HG02678 (cell line): ENCODE data around the gene MT1X.
A peak's percentile ranks its signal among the peaks of the same experiment; 100 is the strongest.

ENCODE experiments used
- ATAC-seq: cut with Tn5 transposase; IDR thresholded peaks from one replicate; pipeline ENCODE4 v1.9.1; 2021; ENCODE audit warnings: mild to moderate bottlenecking, moderate library complexity; ENCODE audit not compliant: unreplicated experiment

Gene MT1X

DNA sequence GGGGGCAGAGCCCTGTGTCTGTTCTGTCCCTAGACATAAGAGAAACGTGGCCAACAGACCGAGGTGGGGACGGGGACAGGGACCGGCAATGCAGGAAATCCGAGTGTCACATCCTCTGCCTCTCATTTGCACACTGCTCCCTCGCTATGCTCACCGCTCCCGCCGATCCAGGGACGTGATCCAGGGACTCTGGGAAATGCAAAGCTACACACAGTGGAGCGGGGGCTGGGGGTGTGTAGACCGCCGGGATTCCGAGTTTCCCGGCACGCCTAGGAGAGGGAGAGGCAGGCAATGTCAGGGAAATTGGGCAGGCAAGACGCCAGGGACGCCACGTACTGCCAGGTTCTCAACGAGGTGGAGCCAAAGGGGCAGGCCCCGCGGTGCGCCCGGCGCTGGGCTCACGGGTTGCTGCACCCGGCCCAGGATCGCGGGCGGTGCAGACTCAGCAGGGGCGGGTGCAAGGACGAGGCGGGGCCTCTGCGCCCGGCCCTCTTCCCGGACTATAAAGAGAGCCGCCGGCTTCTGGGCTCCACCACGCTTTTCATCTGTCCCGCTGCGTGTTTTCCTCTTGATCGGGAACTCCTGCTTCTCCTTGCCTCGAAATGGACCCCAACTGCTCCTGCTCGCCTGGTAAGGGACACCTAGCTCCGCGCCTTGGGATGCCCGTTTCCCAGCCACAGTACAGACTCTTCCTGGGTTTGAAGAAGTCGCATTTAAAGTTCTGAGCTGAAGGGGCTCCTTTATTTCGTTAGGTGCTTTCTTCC, at the start of gene MT1X:
TSS of gene MT1X (plus strand) at position 532 of the 764 bp plus-strand sequence. CDS start at position 603, 71 bp downstream.
- peak; percentile 99 for ATAC-seq

- no peak for ATAC-seq
These were observed 49.4 kb upstream of the MT1X start for GRCh38 chr16:56632848-56633365.

- ATAC-seq = no peak
These were observed 48.7 kb upstream of the MT1X start for GRCh38 chr16:56633535-56633934.

DNA sequence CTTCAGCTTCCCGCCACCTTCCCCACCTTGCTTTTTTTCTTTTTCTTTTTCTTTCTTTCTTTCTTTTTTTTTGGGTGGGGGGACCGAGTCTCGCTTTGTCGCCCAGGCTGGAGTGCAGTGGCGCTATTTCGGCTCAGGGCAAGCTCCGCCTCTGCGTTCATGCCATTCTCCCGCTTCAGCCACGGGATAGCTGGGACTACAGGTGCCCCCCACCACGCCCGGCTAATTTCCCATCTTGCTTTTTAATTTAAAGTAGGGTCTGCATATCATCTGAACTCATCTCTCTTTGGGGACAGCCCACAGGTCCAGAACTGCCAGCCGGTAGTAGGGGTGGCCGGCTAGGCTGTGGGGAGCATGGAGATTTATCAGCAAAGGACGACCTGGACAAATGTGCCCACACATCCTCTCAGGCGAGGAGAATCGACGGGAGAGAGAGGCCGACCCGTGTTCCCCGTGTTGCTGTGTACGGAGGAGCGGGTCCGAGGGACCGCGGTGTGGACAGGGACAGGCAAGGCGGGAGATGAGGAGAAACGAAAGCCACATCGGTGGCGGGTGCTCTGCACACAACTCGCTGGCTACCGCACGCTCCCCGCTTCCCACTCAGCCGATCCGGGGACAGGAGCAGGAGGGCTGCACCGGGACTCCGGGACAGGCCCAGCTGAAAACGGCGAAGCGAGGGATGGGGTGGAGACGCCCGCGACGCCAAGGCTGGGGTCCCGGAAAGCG, 47.4 kb upstream of the MT1X start:
- no peak for ATAC-seq

DNA sequence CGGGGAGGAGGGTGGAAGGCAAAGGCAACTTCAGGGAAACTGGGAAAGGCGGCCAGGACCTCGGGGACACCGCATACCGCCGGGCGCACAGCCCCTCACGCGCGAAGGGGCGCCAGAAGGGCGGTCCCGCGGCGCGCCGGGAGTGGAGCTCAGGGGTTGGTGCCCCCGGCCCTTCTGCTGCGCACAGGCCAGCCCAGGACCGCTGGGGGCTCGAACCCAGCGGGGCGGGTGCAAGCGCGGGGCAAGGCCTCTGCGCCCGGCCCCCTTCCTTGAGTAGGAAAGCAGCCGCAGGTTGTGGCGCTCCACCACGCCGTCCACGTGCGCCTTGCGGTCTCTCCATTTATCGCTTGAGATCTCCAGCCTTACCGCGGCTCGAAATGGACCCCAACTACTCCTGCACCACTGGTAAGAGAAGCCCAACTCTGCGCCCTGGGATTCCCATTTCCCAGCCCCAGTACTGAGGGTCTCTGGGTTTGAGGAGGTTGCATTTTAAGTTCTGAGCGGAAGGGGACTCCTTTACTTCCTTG, 46.8 kb upstream of the MT1X start:
- ATAC-seq = no peak

DNA sequence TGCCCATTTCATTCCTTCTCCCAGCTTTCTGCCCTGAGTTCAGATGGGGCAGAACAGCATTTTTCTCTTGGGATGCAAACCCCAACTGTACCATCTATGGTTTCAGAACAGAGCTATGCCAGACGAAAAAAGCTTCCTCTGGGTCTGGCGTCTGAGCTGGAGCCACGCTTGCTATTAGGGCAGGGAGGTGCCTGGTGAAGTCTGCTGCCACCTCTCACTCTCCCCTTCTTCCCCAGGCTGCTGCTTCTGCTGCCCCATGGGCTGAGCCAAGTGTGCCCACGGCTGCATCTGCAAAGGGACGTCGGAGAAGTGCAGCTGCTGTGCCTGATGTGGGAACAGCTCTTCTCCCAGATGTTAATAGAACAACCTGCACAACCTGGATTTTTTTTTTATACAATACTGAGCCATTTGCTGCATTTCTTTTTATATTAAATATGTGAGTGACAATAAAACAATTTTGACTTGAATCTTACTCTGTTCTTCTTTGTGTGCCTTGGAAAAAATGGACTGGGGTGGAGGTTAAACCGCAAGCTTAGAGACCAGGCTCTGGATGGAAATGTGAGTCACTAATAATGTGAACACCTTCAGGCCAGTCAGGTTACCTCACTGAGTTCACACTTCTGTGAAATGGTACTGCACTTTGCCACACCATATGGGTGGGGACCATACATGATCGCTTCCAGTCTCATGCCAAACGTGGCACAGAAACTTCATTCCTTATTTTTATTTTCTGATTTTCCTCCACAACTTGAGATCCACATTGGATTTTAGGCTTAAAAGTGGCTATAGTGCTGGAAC, 45.5 kb upstream of the MT1X start:
- ATAC-seq = no peak

- ATAC-seq = no peak
These were observed 44.2 kb upstream of the MT1X start, which contains the start of gene MT1A for GRCh38 chr16:56637814-56638750. TSS of gene MT1A (plus strand) at chr16:56638666. CDS start at chr16:56638739, 73 bp downstream.

DNA sequence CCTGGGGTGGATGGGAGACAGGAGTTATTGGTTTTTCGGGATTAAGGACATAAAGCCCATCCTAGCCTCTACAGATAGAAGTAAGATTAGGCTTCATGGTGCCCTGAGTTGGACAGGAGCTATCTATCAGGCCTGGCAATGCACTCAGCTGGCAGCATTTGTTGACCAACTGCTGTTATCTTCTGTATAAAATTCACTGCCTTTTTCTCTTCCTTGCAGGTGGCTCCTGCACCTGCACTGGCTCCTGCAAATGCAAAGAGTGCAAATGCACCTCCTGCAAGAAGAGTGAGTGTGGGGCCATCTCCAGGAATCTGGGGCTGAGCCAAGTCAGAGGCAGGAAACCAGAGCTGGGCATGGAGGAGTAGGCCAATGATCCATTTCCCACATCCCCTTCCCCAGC, 43.2 kb upstream of the MT1X start:
- no peak for ATAC-seq

DNA sequence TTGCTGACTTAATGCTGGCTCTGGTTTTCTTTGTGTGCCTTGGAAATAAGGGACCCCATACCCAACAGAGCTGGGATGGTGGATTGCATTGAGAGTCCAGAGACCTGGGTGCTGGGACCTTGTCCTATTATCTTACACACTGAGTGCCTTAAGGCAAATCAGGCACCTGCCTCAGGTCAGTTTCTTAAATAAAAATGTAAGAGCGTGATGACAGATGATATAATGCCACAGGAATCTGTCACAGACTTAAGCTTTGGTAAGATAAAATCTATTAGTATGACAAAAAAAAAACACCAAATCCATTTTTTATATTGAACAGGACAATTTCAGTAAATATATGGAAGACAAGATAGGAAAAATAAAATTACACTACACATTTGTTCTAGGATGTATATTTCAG, 42.2 kb upstream of the MT1X start:
- no peak for ATAC-seq

GRCh38 chr16:56641166-56641565, 41.1 kb upstream of the MT1X start:
- ATAC-seq = no peak

- ATAC-seq = no peak
These were observed 39.0 kb upstream of the MT1X start for GRCh38 chr16:56643080-56643778.

GRCh38 chr16:56643833-56644232, 38.4 kb upstream of the MT1X start:
- no peak for ATAC-seq

DNA sequence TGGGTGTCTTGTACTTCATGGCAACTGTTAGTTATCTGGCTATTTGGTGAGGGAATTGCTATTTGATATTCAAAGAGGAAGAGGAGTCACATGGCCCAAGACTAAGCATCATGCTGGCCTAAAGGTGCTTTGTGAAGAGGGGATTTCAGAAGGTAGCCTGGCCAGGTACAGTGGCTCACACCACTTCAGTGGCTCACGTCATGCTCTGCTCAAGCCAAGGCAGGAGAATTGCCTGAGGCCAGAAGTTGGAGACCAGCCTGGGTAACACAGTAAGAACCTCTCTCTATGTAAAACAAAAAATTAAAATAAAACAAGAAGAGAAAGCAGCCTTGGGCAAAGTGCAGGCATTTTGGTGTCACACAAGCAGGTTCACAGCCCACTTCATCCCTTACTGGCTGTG, 37.0 kb upstream of the MT1X start:
- ATAC-seq = no peak

- ATAC-seq = no peak
These were observed 36.4 kb upstream of the MT1X start for GRCh38 chr16:56645838-56646237.

DNA sequence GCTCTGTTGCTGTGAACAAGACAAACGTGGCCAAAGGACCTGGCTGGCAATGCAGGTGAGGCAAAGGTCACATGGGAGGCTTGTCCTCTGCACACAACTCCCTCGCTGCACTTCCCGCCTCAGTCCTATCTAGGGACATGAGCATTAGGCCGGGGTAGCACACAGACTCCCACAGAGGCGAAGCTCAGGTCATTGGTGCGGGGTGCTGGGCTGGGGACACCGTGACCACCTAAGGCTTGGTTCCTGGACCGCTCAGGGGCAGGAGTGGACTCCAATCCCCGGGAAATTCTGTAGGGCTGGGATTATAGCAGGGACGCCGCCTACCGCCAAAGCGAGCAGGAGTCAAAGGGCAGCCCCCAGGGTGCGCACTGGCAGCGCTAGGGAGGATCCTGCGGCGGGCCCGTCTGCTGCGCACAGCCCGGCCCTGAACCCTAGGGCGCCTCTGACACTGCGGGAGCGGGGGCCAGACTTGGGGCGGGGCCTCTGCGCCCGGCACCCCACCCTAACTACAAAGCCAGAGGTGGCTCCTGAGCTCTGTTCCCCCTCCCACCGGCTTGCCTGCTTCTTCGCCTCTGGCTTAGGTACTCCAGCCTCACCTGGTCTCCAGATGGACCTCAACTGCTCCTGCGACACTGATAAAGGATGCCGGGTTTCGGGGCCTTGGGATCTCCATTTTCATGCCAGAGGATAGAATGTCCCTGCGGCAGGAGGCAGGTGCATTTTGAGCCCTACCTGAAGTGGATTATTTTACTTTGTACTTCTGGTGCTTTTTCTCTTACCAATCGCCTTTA, 34.4 kb upstream of the MT1X start:
- no peak for ATAC-seq

GRCh38 chr16:56649271-56649670, 33.0 kb upstream of the MT1X start:
- no peak for ATAC-seq

DNA sequence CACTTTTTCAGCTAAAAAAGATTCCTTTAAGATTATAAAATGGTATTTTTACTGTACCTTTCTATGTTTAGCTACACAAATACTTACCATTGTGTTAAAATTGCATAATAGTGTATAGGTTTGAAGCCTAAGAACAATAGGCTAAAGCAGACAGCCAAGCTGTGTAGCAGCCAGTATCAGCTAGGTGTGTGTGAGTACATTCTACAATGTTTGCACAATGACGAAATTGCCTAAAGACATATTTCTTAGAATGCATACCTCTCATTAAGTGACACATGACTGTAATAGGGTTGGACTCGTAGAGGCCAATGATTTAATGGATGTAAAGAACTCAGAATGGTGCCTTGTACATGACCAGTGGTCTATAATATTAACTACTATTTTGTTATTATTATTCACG, 32.5 kb upstream of the MT1X start:
- ATAC-seq = no peak

GRCh38 chr16:56651586-56651985, 30.7 kb upstream of the MT1X start, which contains the start of gene MT1B:
TSS of gene MT1B (plus strand) at chr16:56651886. CDS start at chr16:56651954, 68 bp downstream.
- no peak for ATAC-seq
